HepG2 (cell line): Measurements from ENCODE around the gene CBFA2T2. TPM values are rescaled to one million over a fixed set of nuclear protein-coding genes. Genes with fewer than 3 reads are reported as not detected.
A peak's percentile ranks its signal among the peaks of the same experiment; 100 is the strongest.

Experiments used
- BCL6 ChIP-seq: IDR thresholded peaks from 2 replicates; pipeline ENCODE4 v1.6.1; 2016; ENCODE audit warnings: missing genetic modification reagents, missing compliant biosample characterization
- BRF2 ChIP-seq: sonication (generic); formaldehyde crosslinking; IDR thresholded peaks from 2 replicates; pipeline ENCODE4 v1.8.1; 2022; ENCODE audit warnings: mild to moderate bottlenecking, missing genetic modification reagents
- FOXO1 ChIP-seq: sonication (generic); formaldehyde crosslinking; IDR thresholded peaks from 2 replicates; pipeline ENCODE4 v1.4.0; 2020; ENCODE audit warnings: missing genetic modification reagents
- GATAD2A ChIP-seq: IDR thresholded peaks from 2 replicates; pipeline ENCODE4 v1.6.1; 2016
- HNF4A ChIP-seq: sonication (generic); formaldehyde crosslinking; IDR thresholded peaks from 2 replicates; pipeline ENCODE4 v1.4.0; 2020; ENCODE audit warnings: missing genetic modification reagents
- KLF13 ChIP-seq: sonication (generic); formaldehyde crosslinking; IDR thresholded peaks from 2 replicates; pipeline ENCODE4 v1.4.0; 2020; ENCODE audit warnings: mild to moderate bottlenecking, missing genetic modification reagents
- NR2F6 ChIP-seq, 2 experiments: IDR thresholded peaks; 2 replicates each; pipeline ENCODE4 v1.6.1; 2016; ENCODE audit warnings: antibody characterized with exemption in 1 of 2, mild to moderate bottlenecking in 1 of 2
- RBM22 ChIP-seq: fragments of 200-400 bp; formaldehyde crosslinking; optimal IDR thresholded peaks from 2 replicates; pipeline ENCODE3; 2017; ENCODE audit warnings: mild to moderate bottlenecking, low read length, moderate library complexity
- RORA ChIP-seq: sonication (generic); formaldehyde crosslinking; IDR thresholded peaks from 2 replicates; pipeline ENCODE4 v1.5.0; 2020; ENCODE audit warnings: mild to moderate bottlenecking, missing genetic modification reagents, moderate library complexity
- SAP130 ChIP-seq: IDR thresholded peaks from 2 replicates; pipeline ENCODE4 v1.6.1; 2016; ENCODE audit warnings: low read depth
- TFAP4 ChIP-seq: sonication (generic); IDR thresholded peaks from 2 replicates; pipeline ENCODE4 v1.6.1; 2016; ENCODE audit warnings: low read depth, borderline replicate concordance
- ZBTB1 ChIP-seq: sonication (generic); formaldehyde crosslinking; IDR thresholded peaks from 2 replicates; pipeline ENCODE4 v1.4.0; 2020; ENCODE audit warnings: missing genetic modification reagents, borderline replicate concordance
- ZFP41 ChIP-seq: sonication (generic); formaldehyde crosslinking; IDR thresholded peaks from 2 replicates; pipeline ENCODE4 v1.4.0; 2020; ENCODE audit warnings: mild to moderate bottlenecking, missing genetic modification reagents, borderline replicate concordance
- ZKSCAN8 ChIP-seq: IDR thresholded peaks from 2 replicates; pipeline ENCODE4 v1.6.1; 2016; ENCODE audit warnings: borderline replicate concordance, missing genetic modification reagents, missing compliant biosample characterization
- ZNF280B ChIP-seq: sonication (generic); formaldehyde crosslinking; IDR thresholded peaks from 2 replicates; pipeline ENCODE4 v1.5.0; 2020; ENCODE audit warnings: missing genetic modification reagents, mild to moderate bottlenecking, borderline replicate concordance
- ZNF281 ChIP-seq: sonication (generic); formaldehyde crosslinking; IDR thresholded peaks from 2 replicates; pipeline ENCODE4 v1.4.0; 2020; ENCODE audit warnings: missing genetic modification reagents, borderline replicate concordance
- ZNF44 ChIP-seq: sonication (generic); formaldehyde crosslinking; IDR thresholded peaks from 2 replicates; pipeline ENCODE4 v1.5.1; 2020; ENCODE audit warnings: mild to moderate bottlenecking, missing genetic modification reagents
- ZNF598 ChIP-seq: sonication (generic); formaldehyde crosslinking; IDR thresholded peaks from 2 replicates; pipeline ENCODE4 v1.5.1; 2020; ENCODE audit warnings: mild to moderate bottlenecking, missing genetic modification reagents, borderline replicate concordance
- ZNF691 ChIP-seq: sonication (generic); formaldehyde crosslinking; IDR thresholded peaks from 2 replicates; pipeline ENCODE4 v1.4.0; 2020; ENCODE audit warnings: missing genetic modification reagents, low read depth, mild to moderate bottlenecking, borderline replicate concordance
- ZNF788 ChIP-seq: sonication (generic); formaldehyde crosslinking; IDR thresholded peaks from 2 replicates; pipeline ENCODE4 v1.5.0; 2020; ENCODE audit warnings: mild to moderate bottlenecking, missing genetic modification reagents, borderline replicate concordance
- polyA plus RNA-seq, 8 experiments: library from polyadenylated mRNA; depleted of rRNA in 3 of 8; stranded (reverse) in 7 of 8; unstranded in 1 of 8; fragments of >200 nt; fragmentation: Illumina TruSeq in 4 of 8; extraction: Trizol in 4 of 8; gene quantifications; 2 replicates each; pipeline versions ENCODE4 v1.2.1 to v1.2.3, GENCODE V29; 2011 to 2016; ENCODE audit warnings: low read depth in 4 of 8, missing spikeins in 1 of 8, mixed read lengths in 1 of 8; ENCODE audit not compliant: insufficient read depth in 1 of 8
- total RNA-seq, 5 experiments: library from RNA; depleted of rRNA; stranded (reverse); fragments of >200 nt; fragmentation: Illumina TruSeq; extraction: Trizol; gene quantifications; 2 replicates each; pipeline ENCODE4 v1.2.3, GENCODE V29; 2016; ENCODE audit warnings: low read depth in 1 of 5

CBFA2T2 gene
- total and polyA plus RNA-seq, 2 of the 13 experiments (the other 11 are each of a cell fraction or from before 2014, with no cell fraction given) = 6.3 to 21.2 TPM

- TF ChIP-seq NR2F6 (IDR thresholded peaks at IDR 0.05) (no peak), NR2F6 (CRISPR knock-in tag; IDR thresholded peaks at IDR 0.05) (peak; percentile 31; the same call in 1 of the 2 replicates), HNF4A (CRISPR knock-in tag) (no peak), ZNF280B (CRISPR knock-in tag) (peak; percentile 84; the same call in 1 of the 2 replicates), KLF13 (CRISPR knock-in tag) (no peak), ZNF691 (CRISPR knock-in tag) (no peak; the same call in 1 of the 2 replicates), ZNF788 (CRISPR knock-in tag) (peak; percentile 71; the same call in 1 of the 2 replicates), GATAD2A (CRISPR knock-in tag) (peak; percentile 59; the same call in 1 of the 2 replicates), ZNF598 (CRISPR knock-in tag) (no peak), ZFP41 (CRISPR knock-in tag) (no peak), ZNF44 (CRISPR knock-in tag) (no peak), BRF2 (CRISPR knock-in tag) (no peak), SAP130 (CRISPR knock-in tag) (peak; percentile 38), FOXO1 (CRISPR knock-in tag) (peak; percentile 0; the same call in 1 of the 2 replicates), ZNF281 (CRISPR knock-in tag) (no peak), ZKSCAN8 (CRISPR knock-in tag) (peak; percentile 40; the same call in 1 of the 2 replicates), ZBTB1 (CRISPR knock-in tag) (no peak), TFAP4 (no peak), BCL6 (no peak), RORA (CRISPR knock-in tag) (no peak), RBM22 (peak; percentile 95)
Measured at GRCh38 chr20:33653218-33653899, 163.5 kb downstream of the CBFA2T2 start (continued).
